ENCODE measurements around the gene RTL10.
A peak's percentile ranks its signal among the peaks of the same experiment; 100 is the strongest.

Gene RTL10

GRCh38 chr22:19871023-19871844 is 16.6 kb upstream of the RTL10 start:
- no peaks in the 10 kb centered on the region for H3K27me3 ChIP-seq (ENCODE audit: insufficient read depth, poor library complexity, severe bottlenecking)
- H3K36me3 ChIP-seq (ENCODE audit: low read depth) = peaks cover 6% of the 10 kb centered on the region; the same call in 1 of the 2 replicates
- peaks cover 22% of the 10 kb centered on the region for H3K4me1 ChIP-seq (ENCODE audit: insufficient read depth, poor library complexity, severe bottlenecking)
- DNase-seq (ENCODE audit: low spot score) = peak; percentile 51
- H3K27ac ChIP-seq (ENCODE audit: poor library complexity, severe bottlenecking) = no peak overlapping the region
- H3K4me3 ChIP-seq (ENCODE audit: severe bottlenecking) = no peak overlapping the region
- TF ChIP-seq CTCF (IDR thresholded peaks at IDR 0.05; ENCODE audit: poor library complexity, severe bottlenecking) = no peak
- H3K9me3 ChIP-seq (ENCODE audit: severe bottlenecking) = peaks cover 4% of the 10 kb centered on the region
- no peak for ATAC-seq (ENCODE audit: low read depth)

- ATAC-seq (ENCODE audit: low read depth) (no peak), DNase-seq (ENCODE audit: low spot score) (peak; percentile 57)
- Histone ChIP-seq H3K9me3 (ENCODE audit: severe bottlenecking) (peaks cover 4% of the 10 kb centered on the region), H3K4me3 (ENCODE audit: severe bottlenecking) (no peak overlapping the region), H3K36me3 (ENCODE audit: low read depth) (peaks cover 4% of the 10 kb centered on the region; the same call in 1 of the 2 replicates), H3K27ac (ENCODE audit: poor library complexity, severe bottlenecking) (no peak overlapping the region), H3K4me1 (ENCODE audit: insufficient read depth, poor library complexity, severe bottlenecking) (peaks cover 20% of the 10 kb centered on the region), H3K27me3 (ENCODE audit: insufficient read depth, poor library complexity, severe bottlenecking) (no peaks in the 10 kb centered on the region)
- TF ChIP-seq CTCF (IDR thresholded peaks at IDR 0.05; ENCODE audit: poor library complexity, severe bottlenecking) = no peak
Observed at GRCh38 chr22:19870153-19871022, 15.7 kb upstream of the RTL10 start.

DNA sequence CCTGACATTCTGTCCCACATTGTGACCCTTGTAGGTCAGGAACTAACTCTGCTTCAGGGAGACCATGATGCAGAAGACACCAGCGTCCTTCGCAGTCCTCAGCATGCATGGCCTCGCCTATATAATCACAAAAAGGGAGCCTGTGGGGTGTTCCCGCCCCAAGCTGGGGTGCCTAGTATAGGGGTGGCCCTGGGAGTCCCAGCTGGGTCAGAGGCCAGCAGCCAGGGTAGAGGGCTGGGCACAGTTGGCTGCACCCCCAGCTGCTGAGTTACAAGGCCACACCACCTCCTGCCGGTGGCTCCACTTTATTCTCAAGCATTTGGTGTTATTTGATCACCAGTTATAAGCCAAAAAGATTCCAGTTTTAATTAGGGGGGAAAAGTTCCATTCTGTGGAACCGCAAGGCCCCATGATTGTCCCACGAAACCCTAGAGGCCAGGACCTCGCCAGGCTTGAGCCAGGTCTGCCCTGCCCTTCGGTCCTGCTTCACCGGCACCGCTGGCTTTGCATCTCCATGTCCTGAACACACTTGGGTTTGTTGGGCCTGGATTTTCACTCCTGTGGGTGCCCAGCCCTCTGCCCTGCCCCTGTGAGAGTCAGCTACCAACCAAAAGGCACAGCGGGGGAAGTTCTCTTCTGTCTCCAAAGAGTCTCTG is 15.0 kb upstream of the RTL10 start:
- TF ChIP-seq CTCF (IDR thresholded peaks at IDR 0.05; ENCODE audit: poor library complexity, severe bottlenecking) = no peak
- Histone ChIP-seq H3K4me1 (ENCODE audit: insufficient read depth, poor library complexity, severe bottlenecking) (peaks cover 13% of the 10 kb centered on the region), H3K9me3 (ENCODE audit: severe bottlenecking) (peaks cover 4% of the 10 kb centered on the region), H3K27ac (ENCODE audit: poor library complexity, severe bottlenecking) (peak overlapping the region; percentile 0), H3K4me3 (ENCODE audit: severe bottlenecking) (no peak overlapping the region), H3K27me3 (ENCODE audit: insufficient read depth, poor library complexity, severe bottlenecking) (no peaks in the 10 kb centered on the region), H3K36me3 (ENCODE audit: low read depth) (no peaks in the 10 kb centered on the region; the same call in 1 of the 2 replicates)
- DNase-seq (ENCODE audit: low spot score) (peak; percentile 41), ATAC-seq (ENCODE audit: low read depth) (no peak)

GRCh38 chr22:19868773-19869471 is 14.2 kb upstream of the RTL10 start:
- Histone ChIP-seq H3K36me3 (ENCODE audit: low read depth) (no peaks in the 10 kb centered on the region; the same call in 1 of the 2 replicates), H3K27ac (ENCODE audit: poor library complexity, severe bottlenecking) (peak overlapping the region; percentile 0), H3K27me3 (ENCODE audit: insufficient read depth, poor library complexity, severe bottlenecking) (no peaks in the 10 kb centered on the region), H3K4me3 (ENCODE audit: severe bottlenecking) (no peak overlapping the region), H3K9me3 (ENCODE audit: severe bottlenecking) (peaks cover 4% of the 10 kb centered on the region), H3K4me1 (ENCODE audit: insufficient read depth, poor library complexity, severe bottlenecking) (peaks cover 8% of the 10 kb centered on the region)
- DNase-seq (ENCODE audit: low spot score) (peak; percentile 56), ATAC-seq (ENCODE audit: low read depth) (peak; percentile 47)
- no peak for TF ChIP-seq CTCF (IDR thresholded peaks at IDR 0.05; ENCODE audit: poor library complexity, severe bottlenecking)
